NOMO-1 treated with DMSO at 0.1 percent for 48 hours (cell line): Measurements from ENCODE around the gene SPTSSA.

Source experiments
- DNase-seq: peaks from one replicate; lab custom pipeline; 2025; ENCODE audit not compliant: unreplicated experiment; lab: John Stamatoyannopoulos, UW

The SPTSSA gene

GRCh38 chr14:34472706-34473279 is 10.8 kb upstream of the SPTSSA start:
- DNase-seq: no peak

- DNase-seq: no peak
Observed at GRCh38 chr14:34470319-34470718, 8.3 kb upstream of the SPTSSA start.

- DNase-seq: no peak
Observed at GRCh38 chr14:34466691-34467090, 4.7 kb upstream of the SPTSSA start.

GRCh38 chr14:34465069-34465859 is 3.2 kb upstream of the SPTSSA start:
- DNase-seq: peak; percentile 60

GRCh38 chr14:34463598-34463961 is 1.5 kb upstream of the SPTSSA start:
- no peak for DNase-seq

- DNase-seq: peak; percentile 49
Observed at GRCh38 chr14:34461334-34462131, 507 bp downstream of the SPTSSA start.

GRCh38 chr14:34460841-34461240 is 1.2 kb downstream of the SPTSSA start:
- DNase-seq: no peak

GRCh38 chr14:34460295-34460694 is 1.7 kb downstream of the SPTSSA start:
- DNase-seq: no peak

GRCh38 chr14:34457186-34457585 is 4.9 kb downstream of the SPTSSA start:
- DNase-seq: no peak

GRCh38 chr14:34453226-34453625 is 8.8 kb downstream of the SPTSSA start:
- DNase-seq: no peak

GRCh38 chr14:34452258-34452822 is 9.7 kb downstream of the SPTSSA start:
- DNase-seq: no peak

- no peak for DNase-seq
Observed at GRCh38 chr14:34450958-34451357, 11.1 kb downstream of the SPTSSA start.

GRCh38 chr14:34450542-34450915 is 11.5 kb downstream of the SPTSSA start:
- no peak for DNase-seq

GRCh38 chr14:34449819-34450541 is 12.1 kb downstream of the SPTSSA start:
- no peak for DNase-seq

GRCh38 chr14:34439090-34439489 is 22.9 kb downstream of the SPTSSA start:
- DNase-seq: no peak

GRCh38 chr14:34438438-34438837 is 23.6 kb downstream of the SPTSSA start:
- DNase-seq: no peak

- no peak for DNase-seq
Observed at GRCh38 chr14:34437729-34438080, 24.3 kb downstream of the SPTSSA start.

- no peak for DNase-seq
Observed at GRCh38 chr14:34436960-34437728, 24.9 kb downstream of the SPTSSA start.

GRCh38 chr14:34436118-34436905 is 25.7 kb downstream of the SPTSSA start:
- peak; percentile 72 for DNase-seq

- DNase-seq: no peak
Observed at GRCh38 chr14:34433957-34434356, 28.1 kb downstream of the SPTSSA start.
